HAP-1 (cell line): ENCODE measurements around the gene DOK1.

ENCODE experiments used
- DNase-seq, 2 experiments: peaks; one replicate each; pipeline ENCODE4 v3.0.0-alpha.2; 2016 to 2020; ENCODE audit warnings: low spot score in 2 of 2
- H3K27me3 ChIP-seq: fragments of 250-450 bp; sonication (Bioruptor Pico); 2 replicates; pipeline ENCODE4 v1.5.1; 2020; ENCODE audit warnings: low read depth, mild to moderate bottlenecking, moderate library complexity
- H3K36me3 ChIP-seq: fragments of 250-450 bp; sonication (Bioruptor Pico); replicated peaks from 2 replicates; pipeline ENCODE4 v1.5.1; 2020; ENCODE audit warnings: mild to moderate bottlenecking
- H3K4me1 ChIP-seq: fragments of 250-450 bp; sonication (Bioruptor Pico); 2 replicates; pipeline ENCODE4 v1.5.1; 2020; ENCODE audit warnings: mild to moderate bottlenecking
- H3K4me3 ChIP-seq: fragments of 250-450 bp; sonication (Bioruptor Pico); 2 replicates; pipeline ENCODE4 v1.5.1; 2020; ENCODE audit warnings: mild to moderate bottlenecking, moderate library complexity
- H3K9me3 ChIP-seq: fragments of 250-450 bp; sonication (Bioruptor Pico); 2 replicates; pipeline ENCODE4 v1.5.1; 2020; ENCODE audit warnings: mild to moderate bottlenecking, moderate library complexity
- in situ Hi-C: fragments of 300-500 bp; cut with MboI; formaldehyde crosslinking; loops from 3 replicates; pipeline ENCODE4 v1.14.3; 2020; ENCODE audit warnings: low sequenced_read_pairs, inconsistent platforms, mixed read lengths

The DOK1 gene

GRCh38 chr2:74548900-74549826 is 5.4 kb upstream of the DOK1 start:
- Histone ChIP-seq H3K27me3 (no peaks in the 10 kb centered on the region), H3K4me3 (peak overlapping the region; percentile 45)
- peak; percentile 59 to 80 for DNase-seq

GRCh38 chr2:74550231-74550630 is 4.3 kb upstream of the DOK1 start:
- H3K4me3 ChIP-seq: peak overlapping the region; percentile 45
- peaks cover 24% of the 10 kb centered on the region for H3K4me1 ChIP-seq
- no peaks in the 10 kb centered on the region for H3K9me3 ChIP-seq
- in situ Hi-C loops: no loop called here
- H3K36me3 ChIP-seq: no peaks in the 10 kb centered on the region
- no peaks in the 10 kb centered on the region for H3K27me3 ChIP-seq
- DNase-seq: no peak

More at GRCh38 chr2:74548900-74549826, 5.4 kb upstream of the DOK1 start:
- in situ Hi-C loops: no loop called here
- H3K4me1 ChIP-seq: peaks cover 24% of the 10 kb centered on the region
- no peaks in the 10 kb centered on the region for H3K36me3 ChIP-seq
- H3K9me3 ChIP-seq: no peaks in the 10 kb centered on the region

GRCh38 chr2:74551530-74551929 is 3.0 kb upstream of the DOK1 start:
- in situ Hi-C loops: no loop called here
- no peak for DNase-seq
- H3K4me1 ChIP-seq: peaks cover 24% of the 10 kb centered on the region
- no peak overlapping the region for H3K4me3 ChIP-seq
- no peaks in the 10 kb centered on the region for H3K9me3 ChIP-seq
- H3K36me3 ChIP-seq: 0 out of 2 replicates have a peak, but pooled peaks cover 1% of the 10 kb centered on the region
- no peaks in the 10 kb centered on the region for H3K27me3 ChIP-seq

GRCh38 chr2:74551942-74552913 is 2.3 kb upstream of the DOK1 start:
- no peaks in the 10 kb centered on the region for H3K27me3 ChIP-seq
- H3K4me1 ChIP-seq: peaks cover 24% of the 10 kb centered on the region
- no peaks in the 10 kb centered on the region for H3K9me3 ChIP-seq
- 0 out of 2 replicates have a peak, but pooled peaks cover 3% of the 10 kb centered on the region for H3K36me3 ChIP-seq
- H3K4me3 ChIP-seq: no peak overlapping the region
- no peak for DNase-seq
- in situ Hi-C loops: no loop called here

- DNase-seq: peak in 1 of 2 experiments; percentile 45
- Histone ChIP-seq H3K4me3 (peak overlapping the region; percentile 89), H3K9me3 (no peaks in the 10 kb centered on the region), H3K27me3 (no peaks in the 10 kb centered on the region), H3K4me1 (peaks cover 24% of the 10 kb centered on the region), H3K36me3 (0 out of 2 replicates have a peak, but pooled peaks cover 3% of the 10 kb centered on the region)
- in situ Hi-C loops: no loop called here
These were observed 1.4 kb upstream of the DOK1 start for GRCh38 chr2:74552914-74553811.

- DNase-seq: peak; percentile 59 to 76
- no peaks in the 10 kb centered on the region for H3K9me3 ChIP-seq
- H3K4me3 ChIP-seq: peak overlapping the region; percentile 89
- H3K4me1 ChIP-seq: peaks cover 18% of the 10 kb centered on the region
- in situ Hi-C loops: no loop called here
- no peaks in the 10 kb centered on the region for H3K27me3 ChIP-seq
- H3K36me3 ChIP-seq: 0 out of 2 replicates have a peak, but pooled peaks cover 3% of the 10 kb centered on the region
These were observed 456 bp downstream of the DOK1 start for GRCh38 chr2:74554820-74555531.

- 0 out of 2 replicates have a peak, but pooled peaks cover 2% of the 10 kb centered on the region for H3K27me3 ChIP-seq
- no peak for DNase-seq
These were observed 1.1 kb downstream of the DOK1 start for GRCh38 chr2:74555610-74556103.

GRCh38 chr2:74556159-74556558 is 1.6 kb downstream of the DOK1 start:
- Histone ChIP-seq H3K4me3 (no peak overlapping the region), H3K27me3 (peaks cover 3% of the 10 kb centered on the region; the same call in 1 of the 2 replicates), H3K4me1 (peaks cover 11% of the 10 kb centered on the region), H3K9me3 (no peaks in the 10 kb centered on the region), H3K36me3 (0 out of 2 replicates have a peak, but pooled peaks cover 3% of the 10 kb centered on the region)
- DNase-seq: no peak
- in situ Hi-C loops: no loop called here

More at GRCh38 chr2:74555610-74556103, 1.1 kb downstream of the DOK1 start:
- Histone ChIP-seq H3K36me3 (0 out of 2 replicates have a peak, but pooled peaks cover 3% of the 10 kb centered on the region), H3K4me3 (peak overlapping the region; percentile 89), H3K9me3 (no peaks in the 10 kb centered on the region), H3K4me1 (peaks cover 11% of the 10 kb centered on the region)
- in situ Hi-C loops: no loop called here

- Histone ChIP-seq H3K36me3 (0 out of 2 replicates have a peak, but pooled peaks cover 3% of the 10 kb centered on the region), H3K9me3 (no peaks in the 10 kb centered on the region), H3K4me3 (no peak overlapping the region), H3K27me3 (peaks cover 9% of the 10 kb centered on the region; the same call in 1 of the 2 replicates), H3K4me1 (peaks cover 11% of the 10 kb centered on the region)
- in situ Hi-C loops: no loop called here
- no peak for DNase-seq
These were observed 2.4 kb downstream of the DOK1 start for GRCh38 chr2:74556831-74557370.

- H3K9me3 ChIP-seq: no peaks in the 10 kb centered on the region
- peaks cover 9% of the 10 kb centered on the region; the same call in 1 of the 2 replicates for H3K27me3 ChIP-seq
- in situ Hi-C loops: no loop called here
- DNase-seq: no peak
- H3K4me1 ChIP-seq: peaks cover 2% of the 10 kb centered on the region
- H3K36me3 ChIP-seq: 0 out of 2 replicates have a peak, but pooled peaks cover 3% of the 10 kb centered on the region
- H3K4me3 ChIP-seq: no peak overlapping the region
These were observed 4.0 kb downstream of the DOK1 start for GRCh38 chr2:74558284-74559230.

GRCh38 chr2:74559912-74560311 is 5.4 kb downstream of the DOK1 start:
- Histone ChIP-seq H3K4me3 (no peak overlapping the region), H3K27me3 (peaks cover 9% of the 10 kb centered on the region; the same call in 1 of the 2 replicates), H3K9me3 (no peaks in the 10 kb centered on the region), H3K36me3 (0 out of 2 replicates have a peak, but pooled peaks cover 3% of the 10 kb centered on the region), H3K4me1 (no peaks in the 10 kb centered on the region)
- no peak for DNase-seq
- in situ Hi-C loops: no loop called here
